Esophagus squamous epithelium (tissue), 5 donors: ENCODE results near the gene RUNX3. TPM values are rescaled to one million over a fixed set of nuclear protein-coding genes. Genes with fewer than 3 reads are reported as not detected.

ENCODE experiments used
- DNase-seq: peaks from one replicate; lab custom pipeline; 2025; lab: John Stamatoyannopoulos, UW
- H3K27ac ChIP-seq, 4 donors: fragments of 200-600 bp; sonication (generic); one replicate each; pipeline ENCODE4 v1.5.1; 2016 to 2019; ENCODE audit warnings: mild to moderate bottlenecking in 1 of 4
- H3K27me3 ChIP-seq, 4 donors: fragments of 200-600 bp; sonication (generic); 1 replicate in 3 of 4; 2 replicates in 1 of 4; pipeline versions ENCODE4 v1.5.1 to v1.6.0; 2017 to 2021; ENCODE audit warnings: antibody characterized with exemption in 1 of 4
- H3K36me3 ChIP-seq, 3 donors: fragments of 200-600 bp; sonication (generic); one replicate each; pipeline ENCODE4 v1.5.1; 2016 to 2019
- H3K4me1 ChIP-seq, 3 donors: fragments of 200-600 bp; sonication (generic); one replicate each; pipeline ENCODE4 v1.5.1; 2017 to 2019
- H3K4me3 ChIP-seq, 4 donors: fragments of 200-600 bp; sonication (generic); 1 replicate in 3 of 4; 2 replicates in 1 of 4; pipeline ENCODE4 v1.5.1; 2016 to 2019; ENCODE audit warnings: mild to moderate bottlenecking in 2 of 4, moderate library complexity in 1 of 4
- H3K9me3 ChIP-seq, 3 donors: fragments of 200-600 bp; sonication (generic); one replicate each; pipeline ENCODE4 v1.5.1; 2016 to 2019
- CTCF ChIP-seq, 6 experiments: fragments of 450-650 bp in 4 of 6; fragments of 200-600 bp in 2 of 6; sonication (generic) in 2 of 6; IDR thresholded peaks; one replicate each; pipeline ENCODE4 v1.5.1; 2016 to 2019; ENCODE audit warnings: antibody characterized with exemption in 6 of 6, mild to moderate bottlenecking in 4 of 6, moderate library complexity in 4 of 6
- POLR2A ChIP-seq, 4 donors: fragments of 450-650 bp; IDR thresholded peaks; one replicate each; pipeline ENCODE4 v1.6.1; 2017; ENCODE audit warnings: antibody characterized with exemption in 4 of 4, mild to moderate bottlenecking in 4 of 4, moderate library complexity in 3 of 4
- WGBS, 2 donors: methylation state at CpG; one replicate each; pipeline ENCODE4 v1.1.5; 2018; 5-methylcytosine and 5-hydroxymethylcytosine counted together
- intact Hi-C: fragments of 100-400 bp; cut with DNase I; formaldehyde crosslinking; loops from one replicate; pipeline ENCODE4 v1.15.0; 2022
- total RNA-seq, 4 donors: library from RNA; depleted of rRNA; stranded (reverse); fragments of >200 nt; gene quantifications; one replicate each; pipeline ENCODE4 v1.1.0, GENCODE V29; 2016
- donor health status: DM: yes; HTN: yes; CAD: no.

Gene RUNX3
- total RNA-seq, 4 donors from 2014 or later, result 1.9 to 5.7 (median 3.1) TPM

GRCh38 chr1:24969596-24970398 is 39.7 kb upstream of the RUNX3 start:
- no peak for TF ChIP-seq CTCF (IDR thresholded peaks at IDR 0.05)
- no peak for TF ChIP-seq POLR2A (IDR thresholded peaks at IDR 0.05)
- no peak for DNase-seq
- Histone ChIP-seq H3K36me3 (no peaks in the 10 kb centered on the region), H3K9me3 (peaks cover 0 to 11% (median 0%) of the 10 kb centered on the region in 3 donors), H3K4me1 (peaks cover 0 to 3% (median 0%) of the 10 kb centered on the region in 3 donors), H3K27me3 (peaks cover 0 to 78% (median 0%) of the 10 kb centered on the region in 4 donors), H3K27ac (no peak overlapping the region), H3K4me3 (no peak overlapping the region)
- WGBS, 2 donors, result 13 to 65% methylated on average over 7 to 16 of the region's 26 CpGs
- intact Hi-C loops, result no loop called here

- no peaks in the 10 kb centered on the region for H3K36me3 ChIP-seq
- peaks cover 0 to 3% (median 0%) of the 10 kb centered on the region in 3 donors for H3K4me1 ChIP-seq
- peaks cover 0 to 78% (median 0%) of the 10 kb centered on the region in 4 donors for H3K27me3 ChIP-seq
- no peak for DNase-seq
- intact Hi-C loops, result no loop called here
- H3K27ac ChIP-seq, result no peak overlapping the region
- no peak overlapping the region for H3K4me3 ChIP-seq
- peaks cover 0 to 3% (median 0%) of the 10 kb centered on the region in 3 donors for H3K9me3 ChIP-seq
- no peak for TF ChIP-seq CTCF (IDR thresholded peaks at IDR 0.05)
- TF ChIP-seq POLR2A (IDR thresholded peaks at IDR 0.05), result no peak
- WGBS, 2 donors, result 44 to 58% methylated on average over 8 to 9 of the region's 14 CpGs
Observed at GRCh38 chr1:24968941-24969585, 39.0 kb upstream of the RUNX3 start.

- Histone ChIP-seq H3K4me3 (no peak overlapping the region), H3K9me3 (no peaks in the 10 kb centered on the region), H3K27ac (no peak overlapping the region), H3K36me3 (no peaks in the 10 kb centered on the region), H3K27me3 (peaks cover 0 to 79% (median 0%) of the 10 kb centered on the region in 4 donors), H3K4me1 (peaks cover 0 to 3% (median 0%) of the 10 kb centered on the region in 3 donors)
- intact Hi-C loops, result no loop called here
- 68 to 70% methylated on average over 6 of the region's 6 CpGs for WGBS, 2 donors
- no peak for DNase-seq
- TF ChIP-seq CTCF (IDR thresholded peaks at IDR 0.05), result no peak
- TF ChIP-seq POLR2A (IDR thresholded peaks at IDR 0.05), result no peak
Observed at GRCh38 chr1:24967962-24968361, 37.9 kb upstream of the RUNX3 start.

GRCh38 chr1:24967555-24967954 is 37.5 kb upstream of the RUNX3 start:
- H3K9me3 ChIP-seq, result no peaks in the 10 kb centered on the region
- no peak for TF ChIP-seq POLR2A (IDR thresholded peaks at IDR 0.05)
- TF ChIP-seq CTCF (IDR thresholded peaks at IDR 0.05), result no peak
- intact Hi-C loops, result no loop called here
- H3K27me3 ChIP-seq, result peaks cover 0 to 80% (median 0%) of the 10 kb centered on the region in 4 donors
- no peak for DNase-seq
- H3K4me1 ChIP-seq, result peaks cover 0 to 3% (median 0%) of the 10 kb centered on the region in 3 donors
- WGBS, 2 donors, result 87 to 95% methylated on average over 3 of the region's 3 CpGs
- no peaks in the 10 kb centered on the region for H3K36me3 ChIP-seq
- H3K27ac ChIP-seq, result no peak overlapping the region
- no peak overlapping the region for H3K4me3 ChIP-seq
